Measurements from ENCODE around the gene UNC119B.

Gene UNC119B

GRCh38 chr12:120757226-120757742 is 47.0 kb downstream of the UNC119B start:
- H2BK12ac ChIP-seq (ENCODE audit: low read length) = no peak overlapping the region
- no peak overlapping the region for H2BK5ac ChIP-seq (ENCODE audit: low read depth, low read length, poor library complexity)
- no peaks in the 10 kb centered on the region for H3K36me3 ChIP-seq (ENCODE audit: control insufficient read depth in 1 of 2, insufficient read depth in 2 of 2, low read length in 2 of 2)
- H2AFZ ChIP-seq (ENCODE audit: insufficient read depth, low read length, poor library complexity) = no peak overlapping the region
- H3K79me2 ChIP-seq (ENCODE audit: control insufficient read depth, insufficient read depth, low read length, poor library complexity) = peaks cover 1% of the 10 kb centered on the region
- no peak overlapping the region for H4K91ac ChIP-seq (ENCODE audit: low read depth, low read length)
- no peak overlapping the region for H2BK120ac ChIP-seq (ENCODE audit: insufficient read depth, low read length, poor library complexity)
- no peak overlapping the region for H4K12ac ChIP-seq (ENCODE audit: low read depth, low read length)
- H3K27ac ChIP-seq (ENCODE audit: low read depth, low read length) = no peak overlapping the region
- no peaks in the 10 kb centered on the region for H3K9me3 ChIP-seq (ENCODE audit: insufficient read depth, low read depth, low read length)
- H3K9ac ChIP-seq (ENCODE audit: low read length) = no peak overlapping the region
- DNase-seq = no peak
- H4K8ac ChIP-seq (ENCODE audit: low read depth, low read length) = no peak overlapping the region
- no peak overlapping the region for H3K4ac ChIP-seq (ENCODE audit: low read depth, low read length)
- H3K4me1 ChIP-seq (ENCODE audit: control insufficient read depth in 1 of 2, insufficient read depth in 2 of 2, low read length in 2 of 2) = peaks cover 25 to 27% of the 10 kb centered on the region in 2 experiments
- peaks cover 8% of the 10 kb centered on the region for H3K79me1 ChIP-seq (ENCODE audit: low read length)
- H3K4me2 ChIP-seq (ENCODE audit: low read length) = no peak overlapping the region
- no peak overlapping the region for H3K23ac ChIP-seq (ENCODE audit: low read length)
- no peak overlapping the region for H3K4me3 ChIP-seq (ENCODE audit: low read depth, low read length)
- no peak overlapping the region for H3K14ac ChIP-seq (ENCODE audit: low read length)
- WGBS (ENCODE audit: extremely low coverage, insufficient coverage, insufficient read length) = no CpG with 5 or more reads among the region's 4 CpGs
- H3K18ac ChIP-seq (ENCODE audit: low read length) = no peak overlapping the region
- no peaks in the 10 kb centered on the region for H3K27me3 ChIP-seq (ENCODE audit: insufficient read depth, low read length)
- no peak overlapping the region for H2AK5ac ChIP-seq (ENCODE audit: low read length)

- no peak for DNase-seq
- Histone ChIP-seq H2AFZ (ENCODE audit: insufficient read depth, low read length, poor library complexity) (no peak overlapping the region), H4K8ac (ENCODE audit: low read depth, low read length) (no peak overlapping the region), H3K14ac (ENCODE audit: low read length) (no peak overlapping the region), H3K27me3 (ENCODE audit: insufficient read depth, low read length) (no peaks in the 10 kb centered on the region), H3K27ac (ENCODE audit: low read depth, low read length) (no peak overlapping the region), H2BK120ac (ENCODE audit: insufficient read depth, low read length, poor library complexity) (no peak overlapping the region), H3K4me2 (ENCODE audit: low read length) (no peak overlapping the region), H3K36me3 (ENCODE audit: control insufficient read depth in 1 of 2, insufficient read depth in 2 of 2, low read length in 2 of 2) (peaks cover 2% of the 10 kb centered on the region in 2 experiments), H3K18ac (ENCODE audit: low read length) (no peak overlapping the region), H2BK12ac (ENCODE audit: low read length) (no peak overlapping the region), H3K9me3 (ENCODE audit: insufficient read depth, low read depth, low read length) (no peaks in the 10 kb centered on the region), H3K4me1 (ENCODE audit: control insufficient read depth in 1 of 2, insufficient read depth in 2 of 2, low read length in 2 of 2) (peaks cover 25 to 30% of the 10 kb centered on the region in 2 experiments), H3K4me3 (ENCODE audit: low read depth, low read length) (no peak overlapping the region), H3K79me2 (ENCODE audit: control insufficient read depth, insufficient read depth, low read length, poor library complexity) (peaks cover 1% of the 10 kb centered on the region), H4K91ac (ENCODE audit: low read depth, low read length) (no peak overlapping the region), H3K9ac (ENCODE audit: low read length) (no peak overlapping the region), H3K4ac (ENCODE audit: low read depth, low read length) (no peak overlapping the region), H3K23ac (ENCODE audit: low read length) (no peak overlapping the region), H3K79me1 (ENCODE audit: low read length) (peaks cover 8% of the 10 kb centered on the region), H4K12ac (ENCODE audit: low read depth, low read length) (no peak overlapping the region), H2BK5ac (ENCODE audit: low read depth, low read length, poor library complexity) (no peak overlapping the region), H2AK5ac (ENCODE audit: low read length) (no peak overlapping the region)
- no CpG with 5 or more reads among the region's 6 CpGs for WGBS (ENCODE audit: extremely low coverage, insufficient coverage, insufficient read length)
These were observed 47.7 kb downstream of the UNC119B start for GRCh38 chr12:120757949-120758348.

- Histone ChIP-seq H4K12ac (ENCODE audit: low read depth, low read length) (no peak overlapping the region), H2AK5ac (ENCODE audit: low read length) (no peak overlapping the region), H3K18ac (ENCODE audit: low read length) (no peak overlapping the region), H2AFZ (ENCODE audit: insufficient read depth, low read length, poor library complexity) (no peak overlapping the region), H3K79me1 (ENCODE audit: low read length) (peaks cover 8% of the 10 kb centered on the region), H3K4me1 (ENCODE audit: control insufficient read depth in 1 of 2, insufficient read depth in 2 of 2, low read length in 2 of 2) (peaks cover 25 to 30% of the 10 kb centered on the region in 2 experiments), H3K9ac (ENCODE audit: low read length) (no peak overlapping the region), H3K23ac (ENCODE audit: low read length) (no peak overlapping the region), H3K4me2 (ENCODE audit: low read length) (no peak overlapping the region), H3K9me3 (ENCODE audit: insufficient read depth, low read depth, low read length) (no peaks in the 10 kb centered on the region), H3K27me3 (ENCODE audit: insufficient read depth, low read length) (no peaks in the 10 kb centered on the region), H3K27ac (ENCODE audit: low read depth, low read length) (no peak overlapping the region), H3K79me2 (ENCODE audit: control insufficient read depth, insufficient read depth, low read length, poor library complexity) (peaks cover 1% of the 10 kb centered on the region), H3K4me3 (ENCODE audit: low read depth, low read length) (no peak overlapping the region), H3K14ac (ENCODE audit: low read length) (no peak overlapping the region), H3K36me3 (ENCODE audit: control insufficient read depth in 1 of 2, insufficient read depth in 2 of 2, low read length in 2 of 2) (peaks cover 5 to 7% of the 10 kb centered on the region in 2 experiments), H2BK5ac (ENCODE audit: low read depth, low read length, poor library complexity) (no peak overlapping the region), H4K91ac (ENCODE audit: low read depth, low read length) (peak overlapping the region; percentile 10), H3K4ac (ENCODE audit: low read depth, low read length) (no peak overlapping the region), H2BK120ac (ENCODE audit: insufficient read depth, low read length, poor library complexity) (no peak overlapping the region), H4K8ac (ENCODE audit: low read depth, low read length) (no peak overlapping the region), H2BK12ac (ENCODE audit: low read length) (no peak overlapping the region)
- WGBS (ENCODE audit: extremely low coverage, insufficient coverage, insufficient read length) = no CpG with 5 or more reads among the region's 7 CpGs
- no peak for DNase-seq
These were observed 48.7 kb downstream of the UNC119B start for GRCh38 chr12:120758798-120759590.

GRCh38 chr12:120759591-120760348 is 49.5 kb downstream of the UNC119B start:
- peak overlapping the region; percentile 48 for H2BK120ac ChIP-seq (ENCODE audit: insufficient read depth, low read length, poor library complexity)
- H2AFZ ChIP-seq (ENCODE audit: insufficient read depth, low read length, poor library complexity) = no peak overlapping the region
- H3K9me3 ChIP-seq (ENCODE audit: insufficient read depth, low read depth, low read length) = no peaks in the 10 kb centered on the region
- peak overlapping the region; percentile 44 for H4K8ac ChIP-seq (ENCODE audit: low read depth, low read length)
- WGBS (ENCODE audit: extremely low coverage, insufficient coverage, insufficient read length) = no CpG with 5 or more reads among the region's 27 CpGs
- H3K36me3 ChIP-seq (ENCODE audit: control insufficient read depth in 1 of 2, insufficient read depth in 2 of 2, low read length in 2 of 2) = peaks cover 8 to 10% of the 10 kb centered on the region in 2 experiments
- no peak overlapping the region for H4K12ac ChIP-seq (ENCODE audit: low read depth, low read length)
- H3K18ac ChIP-seq (ENCODE audit: low read length) = peak overlapping the region; percentile 67
- H3K23ac ChIP-seq (ENCODE audit: low read length) = no peak overlapping the region
- H3K4ac ChIP-seq (ENCODE audit: low read depth, low read length) = no peak overlapping the region
- H3K4me1 ChIP-seq (ENCODE audit: control insufficient read depth in 1 of 2, insufficient read depth in 2 of 2, low read length in 2 of 2) = peaks cover 25 to 30% of the 10 kb centered on the region in 2 experiments
- H4K91ac ChIP-seq (ENCODE audit: low read depth, low read length) = peak overlapping the region; percentile 45
- H3K4me3 ChIP-seq (ENCODE audit: low read depth, low read length) = no peak overlapping the region
- peaks cover 8% of the 10 kb centered on the region for H3K79me1 ChIP-seq (ENCODE audit: low read length)
- H3K4me2 ChIP-seq (ENCODE audit: low read length) = peak overlapping the region; percentile 23
- H2BK12ac ChIP-seq (ENCODE audit: low read length) = peak overlapping the region; percentile 21
- H3K9ac ChIP-seq (ENCODE audit: low read length) = no peak overlapping the region
- peak overlapping the region; percentile 76 for H3K27ac ChIP-seq (ENCODE audit: low read depth, low read length)
- DNase-seq = peak in 1 of 2 donors; percentile 26
- H3K27me3 ChIP-seq (ENCODE audit: insufficient read depth, low read length) = no peaks in the 10 kb centered on the region
- H2AK5ac ChIP-seq (ENCODE audit: low read length) = peak overlapping the region; percentile 45
- H3K14ac ChIP-seq (ENCODE audit: low read length) = peak overlapping the region; percentile 3
- H2BK5ac ChIP-seq (ENCODE audit: low read depth, low read length, poor library complexity) = peak overlapping the region; percentile 73
- peaks cover 1% of the 10 kb centered on the region for H3K79me2 ChIP-seq (ENCODE audit: control insufficient read depth, insufficient read depth, low read length, poor library complexity)
